Astrocyte (in vitro differentiated cells and primary cell): Measurements from ENCODE around the gene SIRT2.

Source experiments
- CTCF ChIP-seq: IDR thresholded peaks from 2 replicates; pipeline ENCODE4 v1.5.1; 2011; ENCODE audit warnings: low read depth, mild to moderate bottlenecking, inconsistent platforms, low read length, moderate library complexity; ENCODE audit not compliant: insufficient read depth
- EZH2 ChIP-seq: IDR thresholded peaks from 2 replicates; pipeline ENCODE4 v1.6.1; 2012; ENCODE audit warnings: mild to moderate bottlenecking, low read length, inconsistent platforms; ENCODE audit not compliant: insufficient read depth

- no peak for TF ChIP-seq CTCF
- no peak for TF ChIP-seq EZH2
These were observed 18.4 kb downstream of the SIRT2 start for GRCh38 chr19:38880882-38881609.
